Measurements from ENCODE around the gene KCNA10.

DNA sequence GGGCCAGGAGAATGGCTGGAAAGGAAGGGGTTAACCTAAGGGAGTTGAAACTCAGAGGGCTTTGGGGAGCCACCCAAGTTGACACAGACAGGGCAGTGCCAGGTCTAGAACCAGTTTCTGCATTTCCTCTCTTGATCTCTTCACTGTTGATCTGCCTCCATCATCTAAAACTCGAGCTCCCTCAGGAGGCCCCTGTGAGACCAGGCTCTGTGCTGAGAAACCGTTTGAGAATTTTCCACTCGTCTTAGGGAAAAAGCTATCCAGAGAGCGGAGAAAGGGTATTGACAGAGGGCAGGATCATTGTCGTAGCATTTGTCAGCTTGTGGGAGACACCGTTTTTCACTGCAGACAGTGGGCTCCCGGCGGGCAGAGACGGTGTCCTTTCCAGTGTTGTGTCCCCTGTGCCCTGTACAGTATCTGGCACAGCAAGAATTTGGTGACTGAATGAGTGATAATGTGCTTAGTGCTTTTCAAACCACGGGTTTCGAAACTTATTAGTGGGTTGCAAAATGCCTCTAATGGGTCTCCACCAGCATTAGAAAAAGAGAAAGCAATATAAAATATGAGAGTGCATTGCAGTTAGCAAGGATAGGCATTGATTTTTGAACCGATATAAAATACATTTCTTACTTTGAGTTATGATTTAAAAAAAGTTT lies 36.9 kb downstream of the KCNA10 start:
- TF ChIP-seq, protein P1, sequence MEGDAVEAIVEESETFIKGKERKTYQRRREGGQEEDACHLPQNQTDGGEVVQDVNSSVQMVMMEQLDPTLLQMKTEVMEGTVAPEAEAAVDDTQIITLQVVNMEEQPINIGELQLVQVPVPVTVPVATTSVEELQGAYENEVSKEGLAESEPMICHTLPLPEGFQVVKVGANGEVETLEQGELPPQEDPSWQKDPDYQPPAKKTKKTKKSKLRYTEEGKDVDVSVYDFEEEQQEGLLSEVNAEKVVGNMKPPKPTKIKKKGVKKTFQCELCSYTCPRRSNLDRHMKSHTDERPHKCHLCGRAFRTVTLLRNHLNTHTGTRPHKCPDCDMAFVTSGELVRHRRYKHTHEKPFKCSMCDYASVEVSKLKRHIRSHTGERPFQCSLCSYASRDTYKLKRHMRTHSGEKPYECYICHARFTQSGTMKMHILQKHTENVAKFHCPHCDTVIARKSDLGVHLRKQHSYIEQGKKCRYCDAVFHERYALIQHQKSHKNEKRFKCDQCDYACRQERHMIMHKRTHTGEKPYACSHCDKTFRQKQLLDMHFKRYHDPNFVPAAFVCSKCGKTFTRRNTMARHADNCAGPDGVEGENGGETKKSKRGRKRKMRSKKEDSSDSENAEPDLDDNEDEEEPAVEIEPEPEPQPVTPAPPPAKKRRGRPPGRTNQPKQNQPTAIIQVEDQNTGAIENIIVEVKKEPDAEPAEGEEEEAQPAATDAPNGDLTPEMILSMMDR (conservative IDR thresholded peaks at IDR 0.05 in 1 of 2, IDR thresholded peaks at IDR 0.05 in 1 of 2; ENCODE audit: low read depth in 1 of 2, low read length in 2 of 2): no peak
- no peak for TF ChIP-seq EZH2 (IDR thresholded peaks at IDR 0.05; ENCODE audit: low read length, missing control alignments)
